Right lobe of liver (tissue), 4 donors: Measurements from ENCODE around the gene PTPN18.

Experiments used
- CTCF ChIP-seq, 4 donors: fragments of 200-600 bp in 3 of 4; fragments of 450-650 bp in 1 of 4; IDR thresholded peaks; one replicate each; pipeline versions ENCODE4 v1.5.1 to v1.8.0; 2016 to 2022; ENCODE audit warnings: antibody characterized with exemption in 4 of 4, mild to moderate bottlenecking in 2 of 4
- POLR2A ChIP-seq: fragments of 450-650 bp; IDR thresholded peaks from one replicate; pipeline ENCODE4 v1.6.1; 2017; ENCODE audit warnings: antibody characterized with exemption, mild to moderate bottlenecking
- donor health status: DM: no; HTN: no; CAD: no.
- donor health status: DM: no; HTN: no; CAD: no.
- donor health status: DM: no; HTN: yes; CAD: no.

DNA sequence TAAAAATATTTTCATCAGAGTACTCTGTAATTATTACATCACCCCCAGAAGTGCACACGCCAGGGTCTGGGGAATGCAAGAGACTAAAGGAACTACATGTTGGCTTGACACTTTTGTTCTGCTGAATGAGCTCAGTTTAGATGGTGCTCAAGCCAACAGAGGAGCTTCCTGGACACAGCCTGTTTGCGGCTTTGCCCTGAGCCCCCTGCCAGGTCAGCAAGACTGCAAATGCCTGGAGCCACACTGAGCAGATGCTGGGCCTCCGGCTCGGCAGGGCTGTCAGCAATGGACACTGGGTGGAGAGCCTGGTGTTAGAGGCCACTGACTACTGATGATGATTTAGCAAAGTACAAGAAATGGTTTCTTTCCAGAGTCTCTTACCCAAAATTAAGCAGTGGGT lies 31.9 kb downstream of the PTPN18 start:
- TF ChIP-seq CTCF (IDR thresholded peaks at IDR 0.05) (no peak), POLR2A (no peak)
